B cell (primary cell): ENCODE measurements around the gene UBE2J2.

Experiments used
- CTCF ChIP-seq: fragments of 200-600 bp; IDR thresholded peaks from one replicate; pipeline ENCODE4 v1.8.0; 2022; ENCODE audit warnings: antibody characterized with exemption, mild to moderate bottlenecking
- EZH2 ChIP-seq: IDR thresholded peaks from 2 replicates; pipeline ENCODE4 v1.6.1; 2012; ENCODE audit warnings: borderline replicate concordance, low read depth, mild to moderate bottlenecking, moderate library complexity, low read length; ENCODE audit not compliant: insufficient read depth, poor library complexity, severe bottlenecking

GRCh38 chr1:1305300-1306069 is 31.8 kb upstream of the UBE2J2 start:
- TF ChIP-seq CTCF (no peak), EZH2 (no peak)
